SK-N-MC (cell line): Measurements from ENCODE around the gene KCNQ1.

Experiments used
- EZH2 ChIP-seq: fragments of 200-600 bp; sonication (generic); IDR thresholded peaks from one replicate; pipeline ENCODE4 v1.6.1; 2017; ENCODE audit warnings: antibody characterized with exemption
- POLR2AphosphoS5 ChIP-seq: IDR thresholded peaks from 2 replicates; pipeline ENCODE4 v1.6.1; 2012; ENCODE audit warnings: mild to moderate bottlenecking, low read depth, low read length, borderline replicate concordance

- no peak for TF ChIP-seq POLR2AphosphoS5
- TF ChIP-seq EZH2 = no peak
Measured at GRCh38 chr11:2660357-2660939, 215.6 kb downstream of the KCNQ1 start.
